Neural cell (in vitro differentiated cells): ENCODE data around the gene SAMSN1. TPM values are rescaled to one million over a fixed set of nuclear protein-coding genes. Genes with fewer than 3 reads are reported as not detected.

Experiments used
- H2AFZ ChIP-seq: fragments of 200-600, 300-800 bp; sonication (generic), shearing (Covaris generic); 2 replicates; pipeline ENCODE4 v1.6.0; 2014; ENCODE audit warnings: low read depth, mild to moderate bottlenecking, antibody characterized with exemption, low read length, moderate library complexity
- H3F3A ChIP-seq: fragments of 200-600 bp; shearing (Covaris generic); 2 replicates; pipeline ENCODE4 v1.6.1; 2016; ENCODE audit warnings: mild to moderate bottlenecking, moderate library complexity, mixed read lengths, antibody characterized with exemption, low read length; ENCODE audit not compliant: insufficient read depth, poor library complexity, severe bottlenecking
- H3K27ac ChIP-seq: fragments of 200-600, 300-800 bp; sonication (generic), shearing (Covaris generic); 2 replicates; pipeline ENCODE4 v1.5.1; 2014; ENCODE audit warnings: mild to moderate bottlenecking, low read length, moderate library complexity
- H3K27me3 ChIP-seq: fragments of 300-800, 200-600 bp; sonication (generic), shearing (Covaris generic); 2 replicates; pipeline ENCODE4 v1.6.0; 2014; ENCODE audit warnings: mild to moderate bottlenecking, low read depth, low read length, moderate library complexity; ENCODE audit not compliant: insufficient read depth
- H3K36me3 ChIP-seq: fragments of 300-800, 200-600 bp; sonication (generic), shearing (Covaris generic); 2 replicates; pipeline ENCODE4 v1.5.1; 2014; ENCODE audit warnings: mild to moderate bottlenecking, antibody characterized with exemption, low read length, moderate library complexity; ENCODE audit not compliant: insufficient read depth
- H3K4me2 ChIP-seq: fragments of 300-800, 200-600 bp; sonication (generic), shearing (Covaris generic); 2 replicates; pipeline ENCODE4 v1.6.0; 2014; ENCODE audit warnings: mild to moderate bottlenecking, low read length
- H3K4me3 ChIP-seq: fragments of 300-800, 200-600 bp; sonication (generic), shearing (Covaris generic); 2 replicates; pipeline ENCODE4 v1.5.1; 2014; ENCODE audit warnings: mild to moderate bottlenecking, low read length, moderate library complexity
- H3K79me2 ChIP-seq: fragments of 200-600 bp; shearing (Covaris generic); replicated peaks from 2 replicates; pipeline ENCODE4 v1.6.0; 2014; ENCODE audit warnings: mild to moderate bottlenecking, low read length, moderate library complexity; ENCODE audit not compliant: insufficient read depth
- H3K9ac ChIP-seq: fragments of 300-800, 200-600 bp; sonication (generic), shearing (Covaris generic); 2 replicates; pipeline ENCODE4 v1.6.1; 2016; ENCODE audit warnings: mild to moderate bottlenecking, low read length, mixed read lengths
- H3K9me2 ChIP-seq: fragments of 200-600 bp; shearing (Covaris generic); 2 replicates; pipeline ENCODE4 v1.6.1; 2016; ENCODE audit warnings: mild to moderate bottlenecking, low read length, mixed read lengths; ENCODE audit not compliant: insufficient read depth
- H3K9me3 ChIP-seq: fragments of 200-600, 300-800 bp; sonication (generic), shearing (Covaris generic); 2 replicates; pipeline ENCODE4 v1.6.1; 2016; ENCODE audit warnings: mild to moderate bottlenecking, mixed run types, low read length, moderate library complexity, mixed read lengths
- H4K20me1 ChIP-seq: fragments of 200-600 bp; shearing (Covaris generic); 2 replicates; pipeline ENCODE4 v1.6.1; 2016; ENCODE audit warnings: mild to moderate bottlenecking, mixed run types; ENCODE audit not compliant: insufficient read depth
- CTCF ChIP-seq: fragments of 450-650 bp; IDR thresholded peaks from 2 replicates; pipeline ENCODE4 v1.5.1; 2014; ENCODE audit warnings: antibody characterized with exemption, mild to moderate bottlenecking, moderate library complexity; ENCODE audit not compliant: poor library complexity, severe bottlenecking
- EP300 ChIP-seq: fragments of 450-650 bp; conservative IDR thresholded peaks from 2 replicates; pipeline ENCODE4 v1.6.1; 2014; ENCODE audit warnings: antibody characterized with exemption, mild to moderate bottlenecking, moderate library complexity; ENCODE audit not compliant: poor library complexity, severe bottlenecking
- EZH2 ChIP-seq: fragments of 200-600, 300-800 bp; shearing (Covaris generic), sonication (generic); IDR thresholded peaks from 2 replicates; pipeline ENCODE4 v1.6.1; 2014; ENCODE audit warnings: antibody characterized with exemption, low read length, borderline replicate concordance, mild to moderate bottlenecking; ENCODE audit not compliant: insufficient read depth, poor library complexity, severe bottlenecking
- MXI1 ChIP-seq: fragments of 450-650 bp; conservative IDR thresholded peaks from 2 replicates; pipeline ENCODE4 v1.6.1; 2014; ENCODE audit warnings: antibody characterized with exemption, mild to moderate bottlenecking; ENCODE audit not compliant: poor library complexity, severe bottlenecking
- POLR2AphosphoS5 ChIP-seq: IDR thresholded peaks from 2 replicates; pipeline ENCODE4 v1.6.1; 2012
- RAD21 ChIP-seq: fragments of 450-650 bp; conservative IDR thresholded peaks from 2 replicates; pipeline ENCODE4 v1.6.1; 2014; ENCODE audit warnings: antibody characterized with exemption, mild to moderate bottlenecking, moderate library complexity
- REST ChIP-seq: IDR thresholded peaks from 2 replicates; pipeline ENCODE4 v1.6.1; 2012; ENCODE audit warnings: borderline replicate concordance
- SMC3 ChIP-seq: fragments of 450-650 bp; conservative IDR thresholded peaks from 2 replicates; pipeline ENCODE4 v1.6.1; 2014; ENCODE audit warnings: antibody characterized with exemption, mild to moderate bottlenecking, moderate library complexity; ENCODE audit not compliant: poor library complexity
- TAF1 ChIP-seq: IDR thresholded peaks from 2 replicates; pipeline ENCODE4 v1.6.1; 2012; ENCODE audit warnings: low read depth
- polyA plus RNA-seq: library from polyadenylated mRNA; depleted of rRNA; stranded (reverse); fragments of >200 nt; gene quantifications from 2 replicates; pipeline ENCODE4 v1.2.3, GENCODE V29; 2014

The SAMSN1 gene
- polyA plus RNA-seq, 1 donor from 2014 or later, result 18.2 TPM

DNA sequence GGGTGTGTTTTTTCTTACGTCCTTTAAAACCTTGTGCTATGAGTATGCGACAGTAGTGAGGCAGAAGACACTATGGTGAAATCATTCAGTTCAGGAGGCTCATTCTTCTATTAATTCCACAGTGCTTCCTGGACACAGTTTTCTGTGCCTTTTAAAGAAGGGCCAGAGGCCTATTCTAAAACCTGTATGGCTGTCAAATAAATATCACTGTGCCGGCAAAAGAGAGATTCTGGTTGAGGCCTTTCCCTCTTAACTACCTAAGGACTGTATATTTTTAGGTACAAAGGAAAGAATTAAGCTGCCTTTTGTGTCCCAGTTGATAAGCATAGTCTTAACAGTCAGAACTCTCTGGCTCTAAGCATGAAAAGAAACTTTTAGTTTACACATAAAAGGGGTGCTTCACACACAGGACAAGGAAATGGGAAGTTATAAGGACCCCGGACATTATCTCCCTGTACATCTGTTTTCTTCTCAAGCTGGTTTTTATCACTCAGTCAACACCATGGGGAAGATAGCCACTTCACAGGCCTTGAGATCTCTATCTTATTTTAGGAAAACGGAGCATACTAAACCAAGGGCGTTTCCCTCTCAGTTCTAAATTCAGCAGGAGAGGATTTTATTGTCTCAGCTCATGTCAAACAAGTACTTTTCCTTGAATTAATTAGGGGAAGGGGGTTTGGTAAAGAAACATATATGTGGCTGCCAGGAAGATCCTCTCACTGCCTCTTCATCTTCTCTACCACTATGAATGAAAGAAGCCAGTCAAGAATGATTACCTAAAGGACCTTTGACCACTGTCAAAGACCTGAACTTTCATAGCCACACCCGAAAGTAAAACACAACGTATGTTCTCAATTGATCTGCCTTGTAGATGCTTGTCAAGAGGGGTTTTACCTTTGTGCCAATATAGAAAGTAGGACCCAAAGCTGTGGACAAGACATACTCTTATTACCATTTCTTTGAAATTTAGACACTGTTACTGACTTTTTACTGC is 91.8 kb downstream of the SAMSN1 start:
- Histone ChIP-seq H4K20me1 (no peaks in the 10 kb centered on the region), H3K9me2 (no peaks in the 10 kb centered on the region), H3K27me3 (no peaks in the 10 kb centered on the region), H3K9ac (no peak overlapping the region), H3K4me2 (no peak overlapping the region), H3K36me3 (no peaks in the 10 kb centered on the region), H3K9me3 (no peaks in the 10 kb centered on the region), H2AFZ (no peak overlapping the region), H3K4me3 (no peak overlapping the region), H3F3A (no peaks in the 10 kb centered on the region), H3K79me2 (no peaks in the 10 kb centered on the region), H3K27ac (no peak overlapping the region)
- TF ChIP-seq SMC3 (no peak), EZH2 (no peak), RAD21 (no peak), TAF1 (no peak), CTCF (no peak), EP300 (no peak), REST (no peak), POLR2AphosphoS5 (no peak), MXI1 (no peak)

GRCh38 chr21:14453339-14454015 is 92.6 kb downstream of the SAMSN1 start:
- no peak for TF ChIP-seq EZH2
- TF ChIP-seq CTCF, result no peak
- no peak for TF ChIP-seq RAD21
- TF ChIP-seq EP300, result no peak
- TF ChIP-seq REST, result no peak
- no peak for TF ChIP-seq SMC3
- no peak for TF ChIP-seq TAF1
- no peak for TF ChIP-seq POLR2AphosphoS5
- no peak for TF ChIP-seq MXI1
- H2AFZ ChIP-seq, result no peak overlapping the region
- no peaks in the 10 kb centered on the region for H3F3A ChIP-seq
- H3K9ac ChIP-seq, result no peak overlapping the region
- no peaks in the 10 kb centered on the region for H3K36me3 ChIP-seq
- no peaks in the 10 kb centered on the region for H3K9me2 ChIP-seq
- H3K9me3 ChIP-seq, result no peaks in the 10 kb centered on the region
- no peaks in the 10 kb centered on the region for H4K20me1 ChIP-seq
- no peak overlapping the region for H3K4me3 ChIP-seq
- H3K27ac ChIP-seq, result no peak overlapping the region
- H3K27me3 ChIP-seq, result no peaks in the 10 kb centered on the region
- no peak overlapping the region for H3K4me2 ChIP-seq
- H3K79me2 ChIP-seq, result no peaks in the 10 kb centered on the region
